ENCODE measurements around the gene TP53RK. TPM values are rescaled to one million over a fixed set of nuclear protein-coding genes. Genes with fewer than 3 reads are reported as not detected.

Gene TP53RK
- total and polyA plus RNA-seq, 2 of the 13 experiments (the other 11 are each of a cell fraction or from before 2014, with no cell fraction given) = 12.9 to 25.5 TPM

DNA sequence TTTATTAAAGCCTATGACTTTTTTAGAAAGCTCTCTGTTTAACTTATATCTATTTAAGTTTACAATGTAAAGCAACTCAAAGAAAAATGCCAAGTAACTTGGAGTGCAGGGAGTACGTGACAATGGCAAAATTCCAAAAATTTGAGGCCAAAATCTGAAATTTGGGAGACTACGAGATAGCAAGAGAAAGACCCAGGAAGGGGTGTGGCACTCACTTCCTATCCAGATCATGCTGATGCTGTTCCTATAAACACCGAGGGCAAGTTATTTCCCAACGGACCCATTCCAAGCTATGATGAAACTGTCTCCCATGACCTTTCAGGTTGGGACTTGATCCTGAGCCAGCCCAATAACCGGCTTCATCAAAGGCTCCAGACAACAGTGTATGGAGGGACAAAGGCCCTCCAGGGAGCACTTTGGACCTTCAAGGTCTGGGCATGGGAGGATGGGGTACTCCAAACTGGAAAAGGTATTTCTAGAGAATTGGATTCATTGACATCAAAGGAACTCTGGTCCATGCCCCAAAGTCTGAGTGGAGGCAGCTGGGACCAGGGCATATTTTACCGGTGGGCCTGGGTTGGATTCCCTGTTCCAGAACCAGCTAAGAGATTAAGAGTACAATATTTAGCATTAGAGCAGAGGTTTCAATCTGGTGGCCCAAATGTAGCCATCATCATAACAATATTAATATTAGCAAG is 22.3 kb downstream of the TP53RK start (continued):
- TF ChIP-seq, protein P1, sequence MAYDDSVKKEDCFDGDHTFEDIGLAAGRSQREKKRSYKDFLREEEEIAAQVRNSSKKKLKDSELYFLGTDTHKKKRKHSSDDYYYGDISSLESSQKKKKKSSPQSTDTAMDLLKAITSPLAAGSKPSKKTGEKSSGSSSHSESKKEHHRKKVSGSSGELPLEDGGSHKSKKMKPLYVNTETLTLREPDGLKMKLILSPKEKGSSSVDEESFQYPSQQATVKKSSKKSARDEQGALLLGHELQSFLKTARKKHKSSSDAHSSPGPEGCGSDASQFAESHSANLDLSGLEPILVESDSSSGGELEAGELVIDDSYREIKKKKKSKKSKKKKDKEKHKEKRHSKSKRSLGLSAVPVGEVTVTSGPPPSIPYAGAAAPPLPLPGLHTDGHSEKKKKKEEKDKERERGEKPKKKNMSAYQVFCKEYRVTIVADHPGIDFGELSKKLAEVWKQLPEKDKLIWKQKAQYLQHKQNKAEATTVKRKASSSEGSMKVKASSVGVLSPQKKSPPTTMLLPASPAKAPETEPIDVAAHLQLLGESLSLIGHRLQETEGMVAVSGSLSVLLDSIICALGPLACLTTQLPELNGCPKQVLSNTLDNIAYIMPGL (CRISPR knock-in tag; IDR thresholded peaks at IDR 0.05; ENCODE audit: borderline replicate concordance in 1 of 2, low read depth in 1 of 2) = peak; percentile 73 to 80; a peak in 3 of 4 replicates
- TF ChIP-seq ZNF235 (CRISPR knock-in tag; IDR thresholded peaks at IDR 0.05; ENCODE audit: borderline replicate concordance) (0 out of 2 replicates have a peak, but pooled peaks have one; percentile 82), DDIT3 (CRISPR knock-in tag; IDR thresholded peaks at IDR 0.05) (no peak), CBFB (CRISPR knock-in tag; IDR thresholded peaks at IDR 0.05) (peak; percentile 98), ZNF546 (CRISPR knock-in tag; conservative IDR thresholded peaks at IDR 0.05) (0 out of 2 replicates have a peak, but pooled peaks have one; percentile 62), ZBTB7B (CRISPR knock-in tag; IDR thresholded peaks at IDR 0.05) (peak; percentile 100), BATF2 (CRISPR knock-in tag; IDR thresholded peaks at IDR 0.05) (no peak; the same call in 1 of the 2 replicates), JUND (CRISPR knock-in tag; IDR thresholded peaks at IDR 0.05) (peak; percentile 94), MIER2 (CRISPR knock-in tag; IDR thresholded peaks at IDR 0.05) (peak; percentile 90), ZNF296 (CRISPR knock-in tag; conservative IDR thresholded peaks at IDR 0.05) (no peak; the same call in 1 of the 2 replicates), CENPX (CRISPR knock-in tag; IDR thresholded peaks at IDR 0.05) (no peak), REXO4 (CRISPR knock-in tag; IDR thresholded peaks at IDR 0.05; ENCODE audit: borderline replicate concordance) (no peak), NFKBIZ (CRISPR knock-in tag; IDR thresholded peaks at IDR 0.05) (peak; percentile 99), ZNF256 (CRISPR knock-in tag; conservative IDR thresholded peaks at IDR 0.05) (peak; percentile 88; the same call in 1 of the 2 replicates), ZNF878 (CRISPR knock-in tag; IDR thresholded peaks at IDR 0.05) (peak; percentile 98), ZNF431 (CRISPR knock-in tag; IDR thresholded peaks at IDR 0.05; ENCODE audit: borderline replicate concordance, low read depth) (peak; percentile 94), KDM1A (CRISPR knock-in tag; IDR thresholded peaks at IDR 0.05) (peak; percentile 100)
- TF ChIP-seq, protein P2, sequence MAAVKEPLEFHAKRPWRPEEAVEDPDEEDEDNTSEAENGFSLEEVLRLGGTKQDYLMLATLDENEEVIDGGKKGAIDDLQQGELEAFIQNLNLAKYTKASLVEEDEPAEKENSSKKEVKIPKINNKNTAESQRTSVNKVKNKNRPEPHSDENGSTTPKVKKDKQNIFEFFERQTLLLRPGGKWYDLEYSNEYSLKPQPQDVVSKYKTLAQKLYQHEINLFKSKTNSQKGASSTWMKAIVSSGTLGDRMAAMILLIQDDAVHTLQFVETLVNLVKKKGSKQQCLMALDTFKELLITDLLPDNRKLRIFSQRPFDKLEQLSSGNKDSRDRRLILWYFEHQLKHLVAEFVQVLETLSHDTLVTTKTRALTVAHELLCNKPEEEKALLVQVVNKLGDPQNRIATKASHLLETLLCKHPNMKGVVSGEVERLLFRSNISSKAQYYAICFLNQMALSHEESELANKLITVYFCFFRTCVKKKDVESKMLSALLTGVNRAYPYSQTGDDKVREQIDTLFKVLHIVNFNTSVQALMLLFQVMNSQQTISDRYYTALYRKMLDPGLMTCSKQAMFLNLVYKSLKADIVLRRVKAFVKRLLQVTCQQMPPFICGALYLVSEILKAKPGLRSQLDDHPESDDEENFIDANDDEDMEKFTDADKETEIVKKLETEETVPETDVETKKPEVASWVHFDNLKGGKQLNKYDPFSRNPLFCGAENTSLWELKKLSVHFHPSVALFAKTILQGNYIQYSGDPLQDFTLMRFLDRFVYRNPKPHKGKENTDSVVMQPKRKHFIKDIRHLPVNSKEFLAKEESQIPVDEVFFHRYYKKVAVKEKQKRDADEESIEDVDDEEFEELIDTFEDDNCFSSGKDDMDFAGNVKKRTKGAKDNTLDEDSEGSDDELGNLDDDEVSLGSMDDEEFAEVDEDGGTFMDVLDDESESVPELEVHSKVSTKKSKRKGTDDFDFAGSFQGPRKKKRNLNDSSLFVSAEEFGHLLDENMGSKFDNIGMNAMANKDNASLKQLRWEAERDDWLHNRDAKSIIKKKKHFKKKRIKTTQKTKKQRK (IDR thresholded peaks at IDR 0.05; ENCODE audit: low read length) = no peak
- TF ChIP-seq, protein P3, sequence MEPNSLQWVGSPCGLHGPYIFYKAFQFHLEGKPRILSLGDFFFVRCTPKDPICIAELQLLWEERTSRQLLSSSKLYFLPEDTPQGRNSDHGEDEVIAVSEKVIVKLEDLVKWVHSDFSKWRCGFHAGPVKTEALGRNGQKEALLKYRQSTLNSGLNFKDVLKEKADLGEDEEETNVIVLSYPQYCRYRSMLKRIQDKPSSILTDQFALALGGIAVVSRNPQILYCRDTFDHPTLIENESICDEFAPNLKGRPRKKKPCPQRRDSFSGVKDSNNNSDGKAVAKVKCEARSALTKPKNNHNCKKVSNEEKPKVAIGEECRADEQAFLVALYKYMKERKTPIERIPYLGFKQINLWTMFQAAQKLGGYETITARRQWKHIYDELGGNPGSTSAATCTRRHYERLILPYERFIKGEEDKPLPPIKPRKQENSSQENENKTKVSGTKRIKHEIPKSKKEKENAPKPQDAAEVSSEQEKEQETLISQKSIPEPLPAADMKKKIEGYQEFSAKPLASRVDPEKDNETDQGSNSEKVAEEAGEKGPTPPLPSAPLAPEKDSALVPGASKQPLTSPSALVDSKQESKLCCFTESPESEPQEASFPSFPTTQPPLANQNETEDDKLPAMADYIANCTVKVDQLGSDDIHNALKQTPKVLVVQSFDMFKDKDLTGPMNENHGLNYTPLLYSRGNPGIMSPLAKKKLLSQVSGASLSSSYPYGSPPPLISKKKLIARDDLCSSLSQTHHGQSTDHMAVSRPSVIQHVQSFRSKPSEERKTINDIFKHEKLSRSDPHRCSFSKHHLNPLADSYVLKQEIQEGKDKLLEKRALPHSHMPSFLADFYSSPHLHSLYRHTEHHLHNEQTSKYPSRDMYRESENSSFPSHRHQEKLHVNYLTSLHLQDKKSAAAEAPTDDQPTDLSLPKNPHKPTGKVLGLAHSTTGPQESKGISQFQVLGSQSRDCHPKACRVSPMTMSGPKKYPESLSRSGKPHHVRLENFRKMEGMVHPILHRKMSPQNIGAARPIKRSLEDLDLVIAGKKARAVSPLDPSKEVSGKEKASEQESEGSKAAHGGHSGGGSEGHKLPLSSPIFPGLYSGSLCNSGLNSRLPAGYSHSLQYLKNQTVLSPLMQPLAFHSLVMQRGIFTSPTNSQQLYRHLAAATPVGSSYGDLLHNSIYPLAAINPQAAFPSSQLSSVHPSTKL (CRISPR knock-in tag; IDR thresholded peaks at IDR 0.05) = peak; percentile 100

Data from HepG2 (cell line).